Measurements from ENCODE around the gene GGA2. TPM values are rescaled to one million over a fixed set of nuclear protein-coding genes. Genes with fewer than 3 reads are reported as not detected.
"Not testable (repeated sequence)": the region's sequence is repeated elsewhere in the genome, so short reads cannot be mapped to it uniquely, and the experiment has no call there.

GGA2 gene
- total and polyA plus RNA-seq, 2 donors: 42.4 to 59.0 TPM

DNA sequence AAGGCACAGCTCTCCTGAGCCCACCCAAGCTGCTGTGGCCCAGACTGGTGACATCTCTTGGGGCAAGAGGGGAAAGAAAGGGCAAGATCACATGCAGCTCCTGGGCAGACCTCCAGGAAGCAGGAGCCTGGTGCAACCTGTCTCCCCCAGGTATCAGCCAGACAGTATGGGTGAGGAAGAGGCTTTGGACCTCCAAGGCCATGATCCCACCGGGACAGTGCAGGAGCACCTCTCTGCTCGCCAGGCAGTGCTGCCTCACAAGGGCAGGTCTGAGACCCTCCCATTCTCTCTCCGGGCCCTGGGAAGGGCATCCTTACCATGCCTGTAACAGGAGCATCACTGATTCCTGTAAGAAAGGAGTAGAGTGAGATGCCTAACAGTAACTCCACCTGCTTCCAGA, 31.7 kb downstream of the GGA2 start:
- no peaks in the 10 kb centered on the region for H3K4me1 ChIP-seq (ENCODE audit: control insufficient read depth in 2 of 2, insufficient read depth in 2 of 2, low read length in 2 of 2)
- H3K27ac ChIP-seq (ENCODE audit: low read depth in 1 of 2, low read length in 1 of 2): no peak overlapping the region
- DNase-seq (ENCODE audit: low read depth in 6 of 9, low spot score in 9 of 9): no peak
- H3K9me3 ChIP-seq (ENCODE audit: control insufficient read depth in 2 of 2, insufficient read depth in 1 of 2, low read length in 1 of 2): no peaks in the 10 kb centered on the region
- H3K27me3 ChIP-seq (ENCODE audit: control insufficient read depth in 2 of 2, insufficient read depth in 1 of 2, low read length in 1 of 2): no peaks in the 10 kb centered on the region
- peaks cover 65 to 70% of the 10 kb centered on the region in 2 donors for H3K36me3 ChIP-seq (ENCODE audit: control insufficient read depth in 2 of 2, insufficient read depth in 2 of 2, low read length in 1 of 2)
- no peak overlapping the region for H3K4me3 ChIP-seq (ENCODE audit: low read length in 2 of 2)
- over 99% methylated on average over 3 of the region's 3 CpGs for WGBS

DNA sequence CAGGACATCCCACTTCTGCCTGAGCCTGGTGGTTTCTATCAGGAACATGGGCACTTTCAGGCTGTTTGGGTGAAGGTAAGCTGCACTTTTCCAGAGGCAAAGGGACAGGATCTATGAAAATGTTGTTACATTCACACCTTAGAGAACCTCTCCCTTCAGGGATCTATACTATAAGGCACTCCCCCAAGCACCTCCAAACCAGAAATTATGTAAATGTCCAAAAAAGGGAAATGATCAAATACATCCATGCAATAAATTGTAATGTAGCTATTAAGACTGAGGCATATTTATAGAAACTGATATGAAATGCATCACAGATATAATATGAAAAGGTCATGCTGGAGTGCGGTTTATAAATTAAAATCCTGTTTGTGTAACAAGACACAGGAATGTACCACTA, 34.0 kb downstream of the GGA2 start:
- 99% methylated on average over 1 of the region's 1 CpG for WGBS
- no peak for DNase-seq (ENCODE audit: low read depth in 6 of 9, low spot score in 9 of 9)

GRCh38 chr16:23469814-23470213, 40.5 kb downstream of the GGA2 start:
- WGBS: 91% methylated on average over 6 of the region's 6 CpGs
- no peaks in the 10 kb centered on the region for H3K9me3 ChIP-seq (ENCODE audit: control insufficient read depth in 2 of 2, insufficient read depth in 1 of 2, low read length in 1 of 2)
- H3K27ac ChIP-seq (ENCODE audit: low read depth in 1 of 2, low read length in 1 of 2): peak overlapping the region in 1 of 2 donors; percentile 71
- peaks cover 0 to 2% of the 10 kb centered on the region in 2 donors for H3K4me1 ChIP-seq (ENCODE audit: control insufficient read depth in 2 of 2, insufficient read depth in 2 of 2, low read length in 2 of 2)
- H3K27me3 ChIP-seq (ENCODE audit: control insufficient read depth in 2 of 2, insufficient read depth in 1 of 2, low read length in 1 of 2): no peaks in the 10 kb centered on the region
- no peak overlapping the region for H3K4me3 ChIP-seq (ENCODE audit: low read length in 2 of 2)
- peaks cover 45 to 50% of the 10 kb centered on the region in 2 donors for H3K36me3 ChIP-seq (ENCODE audit: control insufficient read depth in 2 of 2, insufficient read depth in 2 of 2, low read length in 1 of 2)
- DNase-seq (ENCODE audit: low read depth in 6 of 9, low spot score in 9 of 9): peak in 1 of 9 donors; percentile 23

More for the DNA sequence above, 34.0 kb downstream of the GGA2 start:
- Histone ChIP-seq H3K4me1 (ENCODE audit: control insufficient read depth in 2 of 2, insufficient read depth in 2 of 2, low read length in 2 of 2) (no peaks in the 10 kb centered on the region), H3K27ac (ENCODE audit: low read depth in 1 of 2, low read length in 1 of 2) (no peak overlapping the region), H3K27me3 (ENCODE audit: control insufficient read depth in 2 of 2, insufficient read depth in 1 of 2, low read length in 1 of 2) (no peaks in the 10 kb centered on the region), H3K9me3 (ENCODE audit: control insufficient read depth in 2 of 2, insufficient read depth in 1 of 2, low read length in 1 of 2) (no peaks in the 10 kb centered on the region), H3K36me3 (ENCODE audit: control insufficient read depth in 2 of 2, insufficient read depth in 2 of 2, low read length in 1 of 2) (peaks cover 60 to 61% of the 10 kb centered on the region in 2 donors), H3K4me3 (ENCODE audit: low read length in 2 of 2) (no peak overlapping the region)

- Histone ChIP-seq H3K4me3 (ENCODE audit: low read length in 2 of 2) (no peak overlapping the region), H3K4me1 (ENCODE audit: control insufficient read depth in 2 of 2, insufficient read depth in 2 of 2, low read length in 2 of 2) (peaks cover 0 to 2% of the 10 kb centered on the region in 2 donors), H3K36me3 (ENCODE audit: control insufficient read depth in 2 of 2, insufficient read depth in 2 of 2, low read length in 1 of 2) (peaks cover 27 to 40% of the 10 kb centered on the region in 2 donors), H3K27ac (ENCODE audit: low read depth in 1 of 2, low read length in 1 of 2) (no peak overlapping the region), H3K27me3 (ENCODE audit: control insufficient read depth in 2 of 2, insufficient read depth in 1 of 2, low read length in 1 of 2) (no peaks in the 10 kb centered on the region), H3K9me3 (ENCODE audit: control insufficient read depth in 2 of 2, insufficient read depth in 1 of 2, low read length in 1 of 2) (no peaks in the 10 kb centered on the region)
- 95% methylated on average over 4 of the region's 4 CpGs for WGBS
- DNase-seq (ENCODE audit: low read depth in 6 of 9, low spot score in 9 of 9): no peak
Measured at GRCh38 chr16:23466162-23466885, 44.0 kb downstream of the GGA2 start.

GRCh38 chr16:23465179-23465578, 45.1 kb downstream of the GGA2 start:
- DNase-seq (ENCODE audit: low read depth in 6 of 9, low spot score in 9 of 9): no peak
- H3K27me3 ChIP-seq (ENCODE audit: control insufficient read depth in 2 of 2, insufficient read depth in 1 of 2, low read length in 1 of 2): no peaks in the 10 kb centered on the region
- H3K4me1 ChIP-seq (ENCODE audit: control insufficient read depth in 2 of 2, insufficient read depth in 2 of 2, low read length in 2 of 2): peaks cover 0 to 2% of the 10 kb centered on the region in 2 donors
- H3K27ac ChIP-seq (ENCODE audit: low read depth in 1 of 2, low read length in 1 of 2): no peak overlapping the region
- WGBS: 98% methylated on average over 2 of the region's 2 CpGs
- H3K4me3 ChIP-seq (ENCODE audit: low read length in 2 of 2): no peak overlapping the region
- H3K9me3 ChIP-seq (ENCODE audit: control insufficient read depth in 2 of 2, insufficient read depth in 1 of 2, low read length in 1 of 2): no peaks in the 10 kb centered on the region
- peaks cover 27 to 40% of the 10 kb centered on the region in 2 donors for H3K36me3 ChIP-seq (ENCODE audit: control insufficient read depth in 2 of 2, insufficient read depth in 2 of 2, low read length in 1 of 2)

DNA sequence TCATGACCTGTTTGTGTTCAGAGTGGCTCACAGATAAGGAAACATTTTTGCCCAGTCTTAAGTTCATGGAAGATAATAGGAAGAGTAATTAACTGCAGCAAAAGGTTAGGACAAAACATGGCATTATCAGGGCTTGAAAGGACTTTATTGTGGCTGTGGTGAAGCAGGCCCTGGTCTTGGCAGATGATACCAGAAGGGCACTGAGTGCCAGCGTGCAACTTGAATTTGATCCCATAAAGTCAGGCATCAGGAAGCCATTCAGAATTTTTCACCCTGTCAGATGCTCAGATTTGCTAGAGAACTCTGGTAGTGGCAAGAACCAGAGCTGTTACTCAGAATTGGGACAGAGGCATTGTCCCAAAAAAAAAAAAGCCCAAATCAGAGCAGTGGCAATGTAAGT, 46.1 kb downstream of the GGA2 start:
- Histone ChIP-seq H3K4me3 (ENCODE audit: low read length in 2 of 2) (no peak overlapping the region), H3K4me1 (ENCODE audit: control insufficient read depth in 2 of 2, insufficient read depth in 2 of 2, low read length in 2 of 2) (no peaks in the 10 kb centered on the region), H3K9me3 (ENCODE audit: control insufficient read depth in 2 of 2, insufficient read depth in 1 of 2, low read length in 1 of 2) (no peaks in the 10 kb centered on the region), H3K27me3 (ENCODE audit: control insufficient read depth in 2 of 2, insufficient read depth in 1 of 2, low read length in 1 of 2) (no peaks in the 10 kb centered on the region), H3K36me3 (ENCODE audit: control insufficient read depth in 2 of 2, insufficient read depth in 2 of 2, low read length in 1 of 2) (peaks cover 19 to 30% of the 10 kb centered on the region in 2 donors), H3K27ac (ENCODE audit: low read depth in 1 of 2, low read length in 1 of 2) (no peak overlapping the region)
- 98% methylated on average over 1 of the region's 1 CpG for WGBS
- no peak for DNase-seq (ENCODE audit: low read depth in 6 of 9, low spot score in 9 of 9)

GRCh38 chr16:23462994-23463393, 47.3 kb downstream of the GGA2 start:
- H3K9me3 ChIP-seq (ENCODE audit: control insufficient read depth in 2 of 2, insufficient read depth in 1 of 2, low read length in 1 of 2); H3K27ac ChIP-seq (ENCODE audit: low read depth in 1 of 2, low read length in 1 of 2); H3K4me1 ChIP-seq (ENCODE audit: control insufficient read depth in 2 of 2, insufficient read depth in 2 of 2, low read length in 2 of 2); H3K4me3 ChIP-seq (ENCODE audit: low read length in 2 of 2); H3K27me3 ChIP-seq (ENCODE audit: control insufficient read depth in 2 of 2, insufficient read depth in 1 of 2, low read length in 1 of 2); DNase-seq (ENCODE audit: low read depth in 6 of 9, low spot score in 9 of 9): not testable (repeated sequence)
- peaks cover 19 to 22% of the 10 kb centered on the region in 2 donors for H3K36me3 ChIP-seq (ENCODE audit: control insufficient read depth in 2 of 2, insufficient read depth in 2 of 2, low read length in 1 of 2)
- WGBS: 94% methylated on average over 5 of the region's 6 CpGs

DNA sequence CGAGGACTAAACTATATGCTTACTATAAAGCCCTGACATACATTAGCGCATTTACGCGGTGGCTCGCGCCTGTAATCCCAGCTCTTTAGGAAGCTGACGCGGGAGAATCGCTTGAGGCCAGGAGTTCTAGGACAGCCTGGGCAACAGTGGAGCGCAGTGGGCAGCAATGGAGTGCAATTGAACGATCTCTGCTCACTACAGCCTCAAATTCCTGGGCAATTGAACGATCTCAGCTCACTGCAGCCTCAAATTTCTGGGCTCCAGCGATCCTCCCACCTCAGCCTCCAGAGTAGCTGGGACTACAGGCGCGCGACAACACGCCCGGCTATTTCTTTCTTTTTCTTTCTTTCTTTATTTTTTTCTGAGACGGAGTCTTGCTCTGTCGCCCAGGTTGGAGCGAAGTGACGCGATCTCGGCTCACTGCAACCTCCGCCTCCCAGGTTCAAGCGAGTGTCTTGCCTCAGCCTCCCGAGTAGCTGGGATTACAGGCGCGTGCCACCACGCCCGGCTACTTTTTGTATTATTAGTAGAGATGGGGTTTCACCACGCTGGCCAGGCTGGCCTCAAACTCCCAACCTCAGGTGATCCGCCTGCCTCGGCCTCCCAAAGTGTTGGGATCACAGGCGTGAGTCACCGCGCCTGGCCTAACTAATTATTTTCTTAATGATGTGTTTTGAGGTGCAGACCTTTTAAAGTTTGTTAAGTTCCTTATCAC, 56.8 kb downstream of the GGA2 start:
- Histone ChIP-seq H3K9me3 (ENCODE audit: control insufficient read depth in 2 of 2, insufficient read depth in 1 of 2, low read length in 1 of 2) (no peaks in the 10 kb centered on the region), H3K36me3 (ENCODE audit: control insufficient read depth in 2 of 2, insufficient read depth in 2 of 2, low read length in 1 of 2) (no peaks in the 10 kb centered on the region), H3K4me3 (ENCODE audit: low read length in 2 of 2) (peak overlapping the region; percentile 92 to 96), H3K27me3 (ENCODE audit: control insufficient read depth in 2 of 2, insufficient read depth in 1 of 2, low read length in 1 of 2) (no peaks in the 10 kb centered on the region), H3K4me1 (ENCODE audit: control insufficient read depth in 2 of 2, insufficient read depth in 2 of 2, low read length in 2 of 2) (peaks cover 6 to 7% of the 10 kb centered on the region in 2 donors), H3K27ac (ENCODE audit: low read depth in 1 of 2, low read length in 1 of 2) (no peak overlapping the region)
- WGBS: 62% methylated on average over 37 of the region's 37 CpGs
- no peak for DNase-seq (ENCODE audit: low read depth in 6 of 9, low spot score in 9 of 9)

DNA sequence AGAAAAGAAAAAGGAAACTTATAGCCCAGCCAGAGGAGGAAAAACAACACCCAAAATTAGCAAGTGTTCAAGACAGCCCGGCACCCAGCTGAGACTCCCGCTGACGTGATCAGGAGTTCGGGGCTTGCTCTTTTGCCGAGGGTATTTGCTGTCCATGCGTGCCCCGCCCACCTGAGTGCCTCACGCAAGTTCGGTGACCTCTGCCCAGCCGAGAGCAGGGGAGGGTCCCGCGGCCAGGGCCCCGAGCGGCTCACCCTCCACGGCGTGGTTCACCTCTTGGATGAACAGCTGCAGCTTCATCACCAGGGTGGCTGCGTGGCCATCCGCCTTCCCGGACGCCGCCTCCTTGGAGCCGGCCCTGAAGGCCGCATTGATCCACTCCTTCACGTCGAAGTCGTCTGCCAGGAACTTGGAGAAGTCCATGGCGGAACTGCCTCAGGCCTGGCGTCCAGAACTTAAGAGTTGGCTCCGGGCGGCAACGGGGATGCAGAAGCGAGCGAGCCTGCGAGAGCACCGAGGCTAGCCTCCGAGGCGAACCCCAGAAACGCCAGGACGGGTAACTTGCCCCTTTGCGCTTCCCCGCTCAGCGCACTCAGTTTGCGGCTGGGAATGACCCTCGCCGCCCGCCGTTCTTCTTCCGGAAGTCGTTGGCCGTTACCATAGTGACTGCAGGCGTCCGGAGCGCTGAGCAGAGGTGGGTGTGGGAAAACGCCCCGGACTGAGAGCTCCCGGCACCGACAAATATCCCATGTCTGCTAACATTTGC, 57.5 kb downstream of the GGA2 start, which contains the start of gene COG7:
Gene COG7, minus strand, starts transcription at position 618 of the 766 bp plus-strand sequence. Its CDS starts 195 bp downstream, at position 423.
- H3K27me3 ChIP-seq (ENCODE audit: control insufficient read depth in 2 of 2, insufficient read depth in 1 of 2, low read length in 1 of 2): no peaks in the 10 kb centered on the region
- no peaks in the 10 kb centered on the region for H3K9me3 ChIP-seq (ENCODE audit: control insufficient read depth in 2 of 2, insufficient read depth in 1 of 2, low read length in 1 of 2)
- H3K4me1 ChIP-seq (ENCODE audit: control insufficient read depth in 2 of 2, insufficient read depth in 2 of 2, low read length in 2 of 2): peaks cover 6 to 7% of the 10 kb centered on the region in 2 donors
- DNase-seq (ENCODE audit: low read depth in 6 of 9, low spot score in 9 of 9): peak; percentile 72 to 92 (median 77)
- H3K4me3 ChIP-seq (ENCODE audit: low read length in 2 of 2): peak within 1 kb of the TSS; percentile 92 to 96
- H3K36me3 ChIP-seq (ENCODE audit: control insufficient read depth in 2 of 2, insufficient read depth in 2 of 2, low read length in 1 of 2): no peaks in the 10 kb centered on the region
- WGBS: under 1% methylated on average over 57 of the region's 57 CpGs
- peak within 1 kb of the TSS; percentile 36 to 39 for H3K27ac ChIP-seq (ENCODE audit: low read depth in 1 of 2, low read length in 1 of 2)
